ENCODE results near the gene ATXN3. TPM values are rescaled to one million over a fixed set of nuclear protein-coding genes. Genes with fewer than 3 reads are reported as not detected.

Gene ATXN3
- total and polyA plus RNA-seq, 2 of the 13 experiments (the other 11 are each of a cell fraction or from before 2014, with no cell fraction given): 14.9 to 17.3 TPM

DNA sequence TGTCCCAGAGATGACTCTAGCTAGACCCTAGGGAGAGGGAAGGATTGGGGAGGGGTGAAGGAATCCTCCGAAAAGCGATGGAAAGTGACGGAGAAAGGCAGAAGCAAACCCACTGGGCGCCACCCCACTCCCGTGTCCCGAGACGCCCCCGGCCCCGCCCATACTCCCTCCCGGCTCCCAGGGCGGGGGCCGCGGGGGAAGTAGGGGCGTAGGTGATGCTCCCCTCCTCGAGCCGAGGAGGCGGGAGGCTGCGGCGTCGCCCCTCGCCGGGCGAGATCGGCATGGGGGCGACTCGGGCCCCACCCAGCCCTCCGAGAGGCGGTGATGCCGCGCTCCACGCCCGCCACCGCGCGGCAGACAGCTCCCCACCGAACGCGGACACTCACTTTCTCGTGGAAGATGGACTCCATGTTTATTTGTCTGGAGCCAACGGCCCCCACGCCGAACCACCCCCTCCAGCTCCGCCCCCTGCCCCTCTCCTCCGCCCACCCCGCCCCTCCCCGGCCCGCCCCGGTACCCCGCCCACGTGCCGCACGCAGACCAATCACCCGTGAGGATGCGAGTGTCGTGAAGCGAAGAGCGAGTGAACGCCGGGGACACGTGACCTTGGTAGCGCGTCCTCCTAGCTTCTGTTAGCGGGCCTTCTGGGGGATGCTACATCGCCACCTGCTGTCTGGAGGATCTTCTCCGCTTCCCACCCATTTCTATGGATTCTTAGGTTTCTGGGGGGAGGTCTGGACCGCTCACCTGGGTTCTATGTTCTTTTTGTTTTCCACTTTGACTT is at the start of gene ATXN3 (continued):
- TF ChIP-seq SNAPC5 (CRISPR knock-in tag; IDR thresholded peaks at IDR 0.05; ENCODE audit: borderline replicate concordance) (no peak), RARA (CRISPR knock-in tag; IDR thresholded peaks at IDR 0.05) (no peak), KAT8 (CRISPR knock-in tag; IDR thresholded peaks at IDR 0.05) (peak; percentile 84), ZNF530 (CRISPR knock-in tag; IDR thresholded peaks at IDR 0.05; ENCODE audit: low read depth) (no peak), RFX1 (IDR thresholded peaks at IDR 0.05) (no peak)
- TF ChIP-seq, protein P1, sequence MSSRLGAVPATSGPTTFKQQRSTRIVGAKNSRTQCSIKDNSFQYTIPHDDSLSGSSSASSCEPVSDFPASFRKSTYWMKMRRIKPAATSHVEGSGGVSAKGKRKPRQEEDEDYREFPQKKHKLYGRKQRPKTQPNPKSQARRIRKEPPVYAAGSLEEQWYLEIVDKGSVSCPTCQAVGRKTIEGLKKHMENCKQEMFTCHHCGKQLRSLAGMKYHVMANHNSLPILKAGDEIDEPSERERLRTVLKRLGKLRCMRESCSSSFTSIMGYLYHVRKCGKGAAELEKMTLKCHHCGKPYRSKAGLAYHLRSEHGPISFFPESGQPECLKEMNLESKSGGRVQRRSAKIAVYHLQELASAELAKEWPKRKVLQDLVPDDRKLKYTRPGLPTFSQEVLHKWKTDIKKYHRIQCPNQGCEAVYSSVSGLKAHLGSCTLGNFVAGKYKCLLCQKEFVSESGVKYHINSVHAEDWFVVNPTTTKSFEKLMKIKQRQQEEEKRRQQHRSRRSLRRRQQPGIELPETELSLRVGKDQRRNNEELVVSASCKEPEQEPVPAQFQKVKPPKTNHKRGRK (CRISPR knock-in tag; IDR thresholded peaks at IDR 0.05): no peak

DNA sequence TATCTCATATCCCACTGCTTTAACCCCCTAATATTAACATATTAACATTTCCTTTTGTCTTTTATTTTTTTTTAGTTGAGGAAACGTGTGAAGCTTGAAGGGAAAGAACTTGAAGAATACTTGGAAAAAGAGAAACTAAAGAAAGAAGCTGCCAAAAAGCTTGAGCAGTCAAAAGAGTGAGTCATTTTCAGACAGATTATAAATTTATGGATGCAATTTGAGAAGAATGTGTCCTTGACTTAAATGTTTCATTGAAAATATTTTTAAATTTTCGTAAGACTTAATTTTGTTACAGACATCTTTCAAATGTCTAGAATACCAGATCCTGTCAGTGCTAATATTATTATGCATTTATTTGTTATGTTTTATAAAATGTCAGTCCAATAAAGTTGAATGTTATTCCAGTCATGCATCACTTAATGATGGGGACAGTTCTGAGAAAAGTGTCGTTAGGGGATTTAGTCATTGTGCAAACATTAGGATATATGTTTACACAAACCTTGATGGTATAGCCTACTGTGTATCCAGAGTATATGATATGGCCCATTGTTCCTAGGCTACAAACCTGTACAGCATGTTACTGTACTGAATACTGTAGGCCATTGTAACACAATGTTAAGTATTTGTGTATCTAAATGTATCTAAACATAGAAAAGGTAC is 48.0 kb upstream of the ATXN3 start:
- H3K4me1 ChIP-seq (ENCODE audit: insufficient read depth, low read length): peaks cover 20% of the 10 kb centered on the region
- H4K20me1 ChIP-seq (ENCODE audit: insufficient read depth, low read length): no peaks in the 10 kb centered on the region
- H3K4me2 ChIP-seq (ENCODE audit: low read depth, low read length): no peak overlapping the region
- H3K36me3 ChIP-seq (replicated peaks in 1 of 2; ENCODE audit: control insufficient read depth in 1 of 2, insufficient read depth in 2 of 2, low read length in 2 of 2): peaks cover 20 to 50% of the 10 kb centered on the region in 2 experiments
- intact Hi-C loops (cut with micrococcal nuclease; ENCODE audit: unreplicated experiment) (no loop called here), in situ Hi-C loops (cut with HindIII; ENCODE audit: extremely low pct_ligation_motif_present, low pct_unique_long_range_greater_than_20kb) (no loop called here)
- peak; percentile 23 for FAIRE-seq
- H2AFZ ChIP-seq (ENCODE audit: low read length): no peak overlapping the region
- DNase-seq (ENCODE audit: low spot score): peak; percentile 65
- no peak overlapping the region for H3K4me3 ChIP-seq (replicated peaks in 1 of 3; ENCODE audit: insufficient read depth in 1 of 3, low read depth in 2 of 3, low read length in 3 of 3)
- no peaks in the 10 kb centered on the region for H3K27me3 ChIP-seq (ENCODE audit: control insufficient read depth in 1 of 2, insufficient read depth in 2 of 2, low read length in 2 of 2)
- ChIA-PET POLR2A (interaction anchor here (0.8 to 1.3 kb wide), 2 partner anchors 15 to 33 kb away, joined by 3 read pairs; partner anchors contain the start of genes CPSF2 and NDUFB1), CTCF (ENCODE audit: low intra/inter-chr PET ratio, low total read pairs) (no interaction called here)
- peak; percentile 70 for ATAC-seq
- H3K27ac ChIP-seq (ENCODE audit: extremely low read length, insufficient read depth, low read length): peak overlapping the region; percentile 45
- no peaks in the 10 kb centered on the region for H3K9me3 ChIP-seq (ENCODE audit: low read length)
- no peaks in the 10 kb centered on the region for H3K79me2 ChIP-seq (ENCODE audit: insufficient read depth, low read length)
- H3K9ac ChIP-seq (ENCODE audit: insufficient read depth, low read depth, low read length): no peak overlapping the region
- no TSS peak for BruUV-seq (replicated peaks)
- 71% methylated on average over 3 of the region's 3 CpGs for WGBS (ENCODE audit: low lambda C conversion rate)
- TF ChIP-seq, protein P2, sequence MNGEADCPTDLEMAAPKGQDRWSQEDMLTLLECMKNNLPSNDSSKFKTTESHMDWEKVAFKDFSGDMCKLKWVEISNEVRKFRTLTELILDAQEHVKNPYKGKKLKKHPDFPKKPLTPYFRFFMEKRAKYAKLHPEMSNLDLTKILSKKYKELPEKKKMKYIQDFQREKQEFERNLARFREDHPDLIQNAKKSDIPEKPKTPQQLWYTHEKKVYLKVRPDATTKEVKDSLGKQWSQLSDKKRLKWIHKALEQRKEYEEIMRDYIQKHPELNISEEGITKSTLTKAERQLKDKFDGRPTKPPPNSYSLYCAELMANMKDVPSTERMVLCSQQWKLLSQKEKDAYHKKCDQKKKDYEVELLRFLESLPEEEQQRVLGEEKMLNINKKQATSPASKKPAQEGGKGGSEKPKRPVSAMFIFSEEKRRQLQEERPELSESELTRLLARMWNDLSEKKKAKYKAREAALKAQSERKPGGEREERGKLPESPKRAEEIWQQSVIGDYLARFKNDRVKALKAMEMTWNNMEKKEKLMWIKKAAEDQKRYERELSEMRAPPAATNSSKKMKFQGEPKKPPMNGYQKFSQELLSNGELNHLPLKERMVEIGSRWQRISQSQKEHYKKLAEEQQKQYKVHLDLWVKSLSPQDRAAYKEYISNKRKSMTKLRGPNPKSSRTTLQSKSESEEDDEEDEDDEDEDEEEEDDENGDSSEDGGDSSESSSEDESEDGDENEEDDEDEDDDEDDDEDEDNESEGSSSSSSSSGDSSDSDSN (CRISPR knock-in tag; IDR thresholded peaks at IDR 0.05): no peak
- no peak for TF ChIP-seq HMG20B (CRISPR knock-in tag; conservative IDR thresholded peaks at IDR 0.05)
- no peak for TF ChIP-seq TRAFD1 (CRISPR knock-in tag; IDR thresholded peaks at IDR 0.05; ENCODE audit: borderline replicate concordance)
- TF ChIP-seq ZFP36L2 (CRISPR knock-in tag; IDR thresholded peaks at IDR 0.05): no peak
- peak; percentile 34; the same call in 1 of the 2 replicates for TF ChIP-seq FOXA3 (CRISPR knock-in tag; IDR thresholded peaks at IDR 0.05)
- TF ChIP-seq ZNF513 (CRISPR knock-in tag; conservative IDR thresholded peaks at IDR 0.05): no peak

Measured in HepG2 (cell line).